HG03558 (cell line): ENCODE results near the gene MMS19.
"Not testable (repeated sequence)": the region's sequence is repeated elsewhere in the genome, so short reads cannot be mapped to it uniquely, and the experiment has no call there.

Source experiments
- ATAC-seq: cut with Tn5 transposase; IDR thresholded peaks from one replicate; pipeline ENCODE4 v1.9.1; 2021; ENCODE audit warnings: moderate number of reproducible peaks; ENCODE audit not compliant: unreplicated experiment; ENCODE audit errors: extremely low read depth

Gene MMS19

DNA sequence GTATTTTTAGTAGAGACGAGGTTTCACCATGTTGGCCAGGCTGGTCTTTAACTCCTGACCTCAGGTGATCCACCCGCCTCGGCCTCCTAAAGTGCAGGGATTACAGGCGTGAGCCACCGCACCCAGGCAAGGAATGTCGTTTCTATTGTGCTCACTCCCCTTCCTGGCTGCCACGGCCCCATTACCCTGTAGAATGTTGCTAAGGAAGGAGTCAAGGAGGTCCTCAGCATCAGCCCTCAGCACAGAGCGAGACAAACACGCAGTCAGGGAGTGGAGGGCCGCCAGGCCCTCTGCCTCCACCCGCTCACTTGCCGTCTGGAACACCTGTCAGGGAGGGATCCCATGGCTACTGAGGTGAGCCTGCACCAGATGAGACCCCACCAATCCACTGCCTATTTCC is 29.4 kb downstream of the MMS19 start:
- ATAC-seq, result not testable (repeated sequence)

DNA sequence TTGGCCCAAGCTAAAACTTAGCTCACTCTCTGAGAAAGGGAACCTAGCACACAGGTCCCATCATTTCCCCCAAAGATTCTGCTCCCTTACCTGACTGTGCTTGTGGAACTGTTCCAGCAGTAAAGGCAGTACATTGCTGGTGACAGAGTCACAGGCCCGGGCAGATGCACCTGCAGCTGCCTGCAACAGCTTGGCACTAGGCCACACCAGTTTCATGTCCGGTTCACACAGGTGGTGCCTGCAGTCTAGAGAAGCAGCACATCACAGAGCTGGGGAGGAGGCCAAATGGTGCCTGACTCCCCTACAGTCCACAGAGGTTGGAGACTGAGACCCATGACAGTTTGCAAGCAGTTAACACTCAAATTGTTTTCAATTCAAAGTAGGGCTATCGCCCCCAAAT is 30.1 kb downstream of the MMS19 start:
- ATAC-seq, result no peak

DNA sequence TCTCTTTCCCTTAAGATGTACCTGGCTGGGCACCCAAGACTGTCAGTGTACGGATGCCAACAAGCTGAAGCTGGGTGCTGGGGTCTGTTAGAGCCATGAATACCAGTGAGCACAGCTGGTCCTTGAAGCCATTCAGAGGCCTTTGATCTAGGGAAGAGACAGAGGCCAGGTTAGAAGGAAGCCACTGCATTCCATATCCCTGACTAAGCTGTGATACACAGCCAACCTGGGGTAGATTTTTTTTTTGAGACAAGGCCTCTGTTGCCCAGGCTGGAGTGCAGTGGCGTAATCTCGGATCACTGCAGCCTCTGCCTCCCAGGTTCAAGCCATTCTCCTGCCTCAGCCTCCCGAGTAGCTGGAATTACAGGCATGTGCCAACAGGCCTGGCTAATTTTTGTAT is 31.5 kb downstream of the MMS19 start:
- ATAC-seq, result no peak

DNA sequence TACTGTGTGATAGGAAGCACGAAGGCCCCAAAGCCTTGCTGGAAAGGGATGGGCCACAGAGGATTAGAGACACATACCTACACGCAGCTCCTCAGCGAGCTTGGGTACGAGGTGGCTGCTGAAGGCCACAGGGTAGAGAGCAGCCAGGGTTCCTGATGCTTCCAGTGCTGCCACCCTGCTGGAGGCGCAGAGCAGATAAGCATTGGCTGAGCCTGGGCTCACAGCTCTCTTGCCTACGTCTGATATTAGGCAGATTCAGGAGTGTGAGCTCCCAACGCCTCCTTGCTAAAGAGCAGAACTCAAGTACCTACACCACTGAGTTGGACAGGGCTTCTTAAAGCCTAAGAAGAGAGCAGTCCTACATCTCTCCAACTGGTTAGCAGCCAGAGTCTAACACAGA is 32.2 kb downstream of the MMS19 start:
- no peak for ATAC-seq

DNA sequence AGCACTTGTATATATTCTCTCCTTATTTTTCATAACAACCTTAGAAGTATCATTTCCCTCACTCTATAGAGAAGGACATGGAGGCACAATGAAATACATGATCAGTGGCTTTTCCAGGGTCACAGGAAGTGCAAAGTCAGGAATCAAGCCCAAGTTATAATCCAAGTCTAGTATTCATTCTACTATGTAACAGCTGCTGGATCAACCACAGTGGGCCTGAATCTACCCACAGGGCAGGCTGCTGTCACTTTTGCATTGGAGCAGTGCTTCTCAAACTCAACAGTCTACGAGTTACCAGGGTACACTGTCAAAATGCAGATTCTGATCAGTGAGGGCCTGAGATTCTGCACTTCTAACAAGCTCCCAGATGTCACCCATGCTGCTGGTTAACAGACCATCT is 34.0 kb downstream of the MMS19 start:
- no peak for ATAC-seq

GRCh38 chr10:97463363-97464132 is 34.7 kb downstream of the MMS19 start:
- no peak for ATAC-seq

DNA sequence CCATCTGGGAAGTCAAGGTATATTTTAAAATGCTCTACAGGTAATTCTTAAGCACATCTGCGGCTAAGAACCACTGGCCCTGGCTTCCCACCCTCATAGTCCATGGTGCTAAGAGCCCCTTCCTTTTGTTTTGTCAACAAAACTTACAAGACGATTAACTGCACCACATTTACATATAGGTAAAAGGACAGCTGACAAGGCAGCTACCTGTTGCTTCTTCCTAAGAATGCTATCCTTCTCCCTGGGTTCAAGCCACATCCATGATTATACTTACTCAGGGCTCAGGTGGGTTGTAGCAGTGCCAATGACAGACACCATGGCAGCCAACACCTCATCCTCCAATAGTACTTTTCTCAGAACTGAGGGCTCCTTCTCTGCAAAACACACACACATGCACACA is 35.9 kb downstream of the MMS19 start:
- no peak for ATAC-seq

- ATAC-seq, result no peak
These were observed 38.3 kb downstream of the MMS19 start for GRCh38 chr10:97459933-97460332.

DNA sequence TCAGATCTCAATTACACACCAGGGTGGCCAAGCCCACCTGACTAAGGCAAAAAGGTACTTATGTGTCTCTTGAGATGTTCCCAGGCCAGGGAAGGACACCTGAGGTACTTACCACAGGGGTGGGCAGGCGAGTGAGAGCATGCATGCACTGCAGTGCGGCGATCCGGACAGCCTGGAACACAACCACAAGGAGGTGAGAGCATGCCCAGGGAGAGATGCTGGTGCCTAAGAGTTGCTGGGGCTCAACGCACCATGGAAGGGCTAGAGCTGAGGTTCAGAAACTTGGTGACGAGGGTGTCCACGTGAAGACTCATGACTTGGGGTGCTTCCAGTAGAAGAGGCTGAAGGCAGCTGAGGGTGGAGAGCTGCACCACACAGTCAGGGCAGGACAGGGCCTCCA is 39.1 kb downstream of the MMS19 start:
- no peak for ATAC-seq

- no peak for ATAC-seq
These were observed 41.5 kb downstream of the MMS19 start for GRCh38 chr10:97456686-97457065.

GRCh38 chr10:97456034-97456685 is 42.1 kb downstream of the MMS19 start:
- ATAC-seq, result no peak

GRCh38 chr10:97454330-97455036 is 43.7 kb downstream of the MMS19 start:
- ATAC-seq, result no peak

- no peak for ATAC-seq
These were observed 45.9 kb downstream of the MMS19 start for GRCh38 chr10:97452352-97452751.

- no peak for ATAC-seq
These were observed 46.6 kb downstream of the MMS19 start for GRCh38 chr10:97451605-97452004.

- ATAC-seq, result no peak
These were observed 47.4 kb downstream of the MMS19 start for GRCh38 chr10:97450828-97451227.

DNA sequence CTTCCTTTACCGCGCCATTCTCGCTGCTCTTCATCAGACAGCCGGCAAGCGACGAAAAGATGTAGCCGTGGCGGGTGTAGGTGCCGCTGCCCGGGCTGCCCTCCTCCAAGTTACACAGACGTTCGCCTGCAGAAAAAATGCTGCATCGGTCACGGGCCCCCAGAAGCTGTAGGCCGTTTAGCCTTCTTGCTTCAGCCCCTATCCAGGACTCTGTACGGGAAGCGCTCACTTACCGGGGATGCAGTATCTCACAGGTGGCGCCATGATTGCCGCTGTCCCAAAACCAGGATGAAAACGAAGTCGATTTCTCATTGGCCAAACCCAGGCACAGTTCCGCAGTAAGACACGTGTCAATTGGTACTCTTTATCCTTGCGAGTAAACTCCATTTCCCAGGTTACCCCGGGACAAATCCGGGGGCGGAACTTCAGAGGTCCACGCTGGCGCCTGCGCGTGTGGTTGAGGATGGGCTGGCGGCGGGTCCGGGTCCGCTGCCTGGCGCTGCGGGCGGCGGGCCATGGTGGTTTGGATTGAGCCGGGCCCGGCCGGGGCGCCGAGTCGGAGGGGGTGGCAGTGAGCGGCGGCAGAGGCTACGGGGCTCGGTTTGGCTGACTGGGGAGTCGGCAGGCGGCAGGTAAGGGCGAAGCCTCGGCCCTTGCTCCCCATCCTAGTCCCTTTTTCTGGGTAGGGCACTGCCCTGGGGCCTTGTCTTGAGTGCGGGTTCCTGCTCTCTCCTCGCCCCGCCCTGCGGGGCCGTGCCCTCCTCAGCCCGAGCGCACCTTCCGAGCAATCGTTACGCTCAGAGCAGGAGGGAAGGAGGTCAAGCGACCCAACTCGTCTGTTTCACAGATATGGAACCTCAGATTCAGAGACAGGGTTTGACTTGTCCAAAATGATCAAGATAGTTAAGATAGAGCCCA is 52.2 kb downstream of the MMS19 start, which contains the start of the genes EXOSC1 and ZDHHC16:
Gene EXOSC1, minus strand, starts transcription at position 285 of the 918 bp plus-strand sequence. Its CDS starts 21 bp downstream, at position 264.
Gene ZDHHC16, plus strand, starts transcription at position 454 of the 918 bp plus-strand sequence. CDS start 5,501 bp downstream, outside the sequence.
- ATAC-seq, result peak; percentile 91

DNA sequence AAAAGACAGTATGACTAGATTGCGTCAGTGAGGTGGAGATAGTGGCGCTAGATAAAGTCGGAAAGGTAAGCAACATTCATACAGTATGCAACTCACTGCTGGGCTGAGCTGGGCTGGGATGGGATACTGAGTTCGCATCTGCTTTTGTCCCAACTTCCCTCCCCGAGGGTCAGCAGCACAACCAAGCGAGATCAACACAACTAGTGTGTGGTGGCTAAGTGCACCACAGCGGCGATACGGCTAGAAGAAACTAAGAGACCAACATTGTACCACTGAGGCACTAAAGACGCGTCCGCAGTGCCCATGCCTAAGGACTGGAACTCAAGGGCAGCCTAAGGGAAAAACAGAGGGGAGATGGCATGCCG is 52.9 kb downstream of the MMS19 start:
- ATAC-seq, result no peak

- ATAC-seq, result no peak
These were observed 54.0 kb downstream of the MMS19 start for GRCh38 chr10:97444212-97444611.

GRCh38 chr10:97442277-97442676 is 55.9 kb downstream of the MMS19 start:
- no peak for ATAC-seq

DNA sequence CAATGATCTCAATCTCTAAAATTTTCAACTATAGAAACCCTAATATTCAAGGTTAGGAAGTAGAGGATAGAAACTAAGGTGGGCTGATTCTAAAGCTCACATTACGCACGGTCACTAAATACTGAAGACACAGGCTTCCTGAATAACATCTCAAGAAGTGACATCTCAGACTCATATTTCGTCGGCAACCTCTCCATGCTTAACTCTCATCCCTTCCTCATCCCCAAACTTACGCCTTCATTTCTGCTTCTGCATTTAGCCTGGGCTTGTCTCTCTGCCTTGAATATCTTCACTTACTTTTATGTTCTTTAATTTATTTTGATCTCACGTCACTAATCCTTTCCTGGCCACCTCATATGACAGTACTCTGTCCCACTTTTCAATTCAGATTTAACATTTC is 63.0 kb downstream of the MMS19 start:
- no peak for ATAC-seq
